ENCODE measurements around the gene NXPH3. TPM values are rescaled to one million over a fixed set of nuclear protein-coding genes. Genes with fewer than 3 reads are reported as not detected.

Gene NXPH3
- total RNA-seq, 4 donors from 2014 or later: 1.0 to 5.1 (median 1.2) TPM

DNA sequence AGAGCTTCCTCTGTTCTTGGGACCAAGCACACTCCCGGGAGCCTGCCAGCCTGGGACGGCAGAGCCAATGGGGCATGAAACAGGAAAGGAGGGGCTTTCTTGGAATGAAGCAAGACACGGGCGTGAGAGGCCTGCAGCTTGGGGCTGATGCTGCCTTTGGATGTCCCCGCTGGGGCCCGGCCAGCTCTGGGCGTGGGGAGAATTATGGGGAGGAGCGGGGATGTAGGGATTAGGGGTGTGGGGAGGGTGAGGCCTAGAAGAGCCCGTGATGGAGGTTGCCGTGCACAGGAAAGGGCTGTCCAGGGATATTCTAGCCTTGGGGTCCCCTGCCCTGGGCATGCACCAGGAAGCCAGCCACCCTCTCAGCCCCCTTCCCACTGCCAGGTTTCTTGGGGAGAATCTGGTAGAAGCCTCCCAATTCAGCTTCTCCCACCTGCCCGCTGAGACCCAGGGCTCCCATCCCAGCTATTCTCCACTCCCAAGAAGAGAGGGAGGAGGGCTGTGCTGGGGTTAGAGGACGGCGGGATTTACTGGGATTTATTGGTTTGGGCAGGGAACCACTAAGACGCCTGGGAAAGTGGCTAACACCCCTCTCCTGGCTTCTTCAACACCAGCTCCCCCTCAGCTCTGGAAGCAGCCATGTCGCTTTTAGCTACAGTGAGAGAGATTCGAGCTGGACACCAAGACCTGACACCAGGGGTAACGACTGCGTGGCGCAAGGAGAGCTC, 20.0 kb upstream of the NXPH3 start:
- TF ChIP-seq POLR2A (IDR thresholded peaks at IDR 0.05): no peak
- TF ChIP-seq, protein P1, sequence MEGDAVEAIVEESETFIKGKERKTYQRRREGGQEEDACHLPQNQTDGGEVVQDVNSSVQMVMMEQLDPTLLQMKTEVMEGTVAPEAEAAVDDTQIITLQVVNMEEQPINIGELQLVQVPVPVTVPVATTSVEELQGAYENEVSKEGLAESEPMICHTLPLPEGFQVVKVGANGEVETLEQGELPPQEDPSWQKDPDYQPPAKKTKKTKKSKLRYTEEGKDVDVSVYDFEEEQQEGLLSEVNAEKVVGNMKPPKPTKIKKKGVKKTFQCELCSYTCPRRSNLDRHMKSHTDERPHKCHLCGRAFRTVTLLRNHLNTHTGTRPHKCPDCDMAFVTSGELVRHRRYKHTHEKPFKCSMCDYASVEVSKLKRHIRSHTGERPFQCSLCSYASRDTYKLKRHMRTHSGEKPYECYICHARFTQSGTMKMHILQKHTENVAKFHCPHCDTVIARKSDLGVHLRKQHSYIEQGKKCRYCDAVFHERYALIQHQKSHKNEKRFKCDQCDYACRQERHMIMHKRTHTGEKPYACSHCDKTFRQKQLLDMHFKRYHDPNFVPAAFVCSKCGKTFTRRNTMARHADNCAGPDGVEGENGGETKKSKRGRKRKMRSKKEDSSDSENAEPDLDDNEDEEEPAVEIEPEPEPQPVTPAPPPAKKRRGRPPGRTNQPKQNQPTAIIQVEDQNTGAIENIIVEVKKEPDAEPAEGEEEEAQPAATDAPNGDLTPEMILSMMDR (IDR thresholded peaks at IDR 0.05): no peak
- peak overlapping the region; percentile 37 to 75 (median 52) for H3K27ac ChIP-seq
- H3K27me3 ChIP-seq: no peaks in the 10 kb centered on the region
- peak; percentile 70 to 73 for DNase-seq
- H3K4me1 ChIP-seq: peaks cover 17 to 21% of the 10 kb centered on the region in 2 donors
- no peaks in the 10 kb centered on the region for H3K36me3 ChIP-seq
- H3K4me3 ChIP-seq (replicated peaks in 1 of 3): no peak overlapping the region
- intact Hi-C loops (cut with DNase I): loop anchor here (2.0 to 10.0 kb wide), 2 partner anchors 59 to 241 kb away; no protein-coding TSS in a partner anchor
- H3K9me3 ChIP-seq: no peaks in the 10 kb centered on the region
- 60% methylated on average over 16 to 19 of the region's 19 CpGs for WGBS, 2 donors

DNA sequence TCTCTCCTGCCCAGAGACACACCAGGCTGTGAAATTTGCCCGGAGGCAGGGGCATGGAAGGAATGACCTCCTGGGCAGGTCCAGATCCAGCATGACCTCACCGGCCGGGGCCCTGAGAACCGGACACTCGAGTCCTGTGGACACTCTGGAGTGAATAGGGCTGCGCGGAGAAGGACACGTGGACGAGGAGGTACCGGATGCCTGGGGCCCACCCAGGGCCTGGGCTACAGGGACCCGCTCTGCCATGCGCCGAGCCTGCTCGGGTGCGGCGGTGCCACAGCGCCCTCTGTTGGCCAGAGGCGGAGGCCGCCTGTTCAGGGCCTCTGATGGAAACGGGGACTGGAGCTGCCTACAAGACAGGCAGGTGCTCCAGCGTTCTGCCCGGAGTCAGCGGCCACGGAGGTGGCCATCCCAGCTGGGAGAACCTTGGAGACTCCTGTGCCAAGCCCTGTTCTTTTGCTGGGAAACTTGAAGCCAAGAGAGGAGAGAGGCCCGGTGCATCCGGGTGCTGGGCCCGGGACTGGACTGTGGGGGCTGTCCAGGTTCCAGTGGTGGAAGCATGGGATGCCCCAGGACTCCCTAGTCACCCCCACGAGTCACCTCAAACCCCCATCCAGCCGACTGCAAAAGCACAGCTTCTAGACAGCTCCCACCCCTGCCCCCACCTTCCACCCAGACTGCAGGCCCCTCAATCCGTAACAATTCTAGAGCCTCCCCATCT, 19.3 kb upstream of the NXPH3 start:
- Histone ChIP-seq H3K36me3 (no peaks in the 10 kb centered on the region), H3K4me3 (replicated peaks in 1 of 3) (no peak overlapping the region), H3K4me1 (peaks cover 17 to 21% of the 10 kb centered on the region in 2 donors), H3K27me3 (no peaks in the 10 kb centered on the region), H3K27ac (no peak overlapping the region), H3K9me3 (no peaks in the 10 kb centered on the region)
- 37 to 52% methylated on average over 4 to 11 of the region's 30 CpGs for WGBS, 2 donors
- intact Hi-C loops (cut with DNase I): loop anchor here (2.0 to 10.0 kb wide), 2 partner anchors 60 to 242 kb away; no protein-coding TSS in a partner anchor
- DNase-seq: peak; percentile 76 to 77
- TF ChIP-seq, protein P1 (IDR thresholded peaks at IDR 0.05): peak; percentile 81 to 98 (median 94)
- TF ChIP-seq POLR2A (IDR thresholded peaks at IDR 0.05): no peak

DNA sequence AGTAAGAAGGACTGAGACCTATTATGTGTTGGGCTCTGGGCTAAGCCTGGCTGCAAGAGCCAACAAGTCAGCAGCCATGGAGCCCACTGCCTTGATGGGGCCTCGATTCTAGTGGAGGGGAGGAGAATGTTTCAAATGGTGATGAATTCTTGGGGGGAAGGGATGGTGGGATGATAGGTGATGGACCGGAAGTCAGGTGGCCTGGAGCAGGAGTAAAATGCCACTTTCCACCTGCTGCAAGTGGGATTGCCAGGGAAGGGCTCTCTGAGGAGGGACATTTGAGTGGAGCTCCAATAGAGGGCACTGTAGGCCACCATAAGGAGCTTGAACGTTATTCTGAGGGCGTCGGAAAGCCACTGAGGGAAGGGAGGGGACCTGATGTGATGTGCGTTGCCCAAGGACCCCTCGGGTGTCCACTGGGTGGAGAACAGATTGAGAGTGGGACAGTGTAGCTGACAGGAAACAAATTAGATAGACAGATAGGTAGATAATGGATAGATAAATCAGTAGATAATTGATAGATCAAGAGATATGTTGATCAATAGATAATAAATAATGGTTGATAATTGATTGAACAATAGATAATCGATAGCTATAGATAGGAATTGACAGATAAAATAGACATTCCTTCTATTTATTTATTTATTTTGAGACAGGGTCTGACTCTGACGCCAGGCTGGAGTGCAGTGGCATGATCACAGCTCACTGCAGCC, 18.2 kb upstream of the NXPH3 start:
- DNase-seq: peak in 1 of 2 donors; percentile 33
- Histone ChIP-seq H3K9me3 (no peaks in the 10 kb centered on the region), H3K36me3 (no peaks in the 10 kb centered on the region), H3K27me3 (no peaks in the 10 kb centered on the region), H3K4me1 (peaks cover 17 to 21% of the 10 kb centered on the region in 2 donors), H3K4me3 (replicated peaks in 1 of 3) (no peak overlapping the region), H3K27ac (no peak overlapping the region)
- intact Hi-C loops (cut with DNase I): loop anchor here (2.0 to 10.0 kb wide), 2 partner anchors 61 to 243 kb away; no protein-coding TSS in a partner anchor
- TF ChIP-seq, protein P1 (IDR thresholded peaks at IDR 0.05): peak in 3 of 6 experiments; percentile 24 to 42 (median 41)
- TF ChIP-seq POLR2A (IDR thresholded peaks at IDR 0.05): no peak
- WGBS, 2 donors: 17 to 19% methylated on average over 9 of the region's 9 CpGs

GRCh38 chr17:49564638-49565037, 11.0 kb upstream of the NXPH3 start:
- Histone ChIP-seq H3K4me1 (peaks cover 14 to 27% of the 10 kb centered on the region in 2 donors), H3K27ac (no peak overlapping the region), H3K4me3 (replicated peaks in 1 of 3) (no peak overlapping the region), H3K36me3 (no peaks in the 10 kb centered on the region), H3K9me3 (no peaks in the 10 kb centered on the region), H3K27me3 (no peaks in the 10 kb centered on the region)
- WGBS, 2 donors: 87 to 91% methylated on average over 4 of the region's 4 CpGs
- intact Hi-C loops (cut with DNase I): loop anchor here (5.0 kb wide), 1 partner anchor 433 kb away; the partner anchor contains the start of gene DLX3
- no peak for TF ChIP-seq POLR2A (IDR thresholded peaks at IDR 0.05)
- TF ChIP-seq, protein P1 (IDR thresholded peaks at IDR 0.05): no peak
- DNase-seq: no peak

All from thyroid gland (tissue), 4 donors.